CD4-positive, alpha-beta T cell treated with Interleukin-2 at 100 ng/mL for 4 hours (primary cell): ENCODE results near the gene BRAF.
"Not testable (repeated sequence)": the region's sequence is repeated elsewhere in the genome, so short reads cannot be mapped to it uniquely, and the experiment has no call there.

Source experiments
- DNase-seq: peaks from one replicate; pipeline ENCODE4 v3.0.0-alpha.2; 2020; ENCODE audit warnings: low spot score

The BRAF gene

DNA sequence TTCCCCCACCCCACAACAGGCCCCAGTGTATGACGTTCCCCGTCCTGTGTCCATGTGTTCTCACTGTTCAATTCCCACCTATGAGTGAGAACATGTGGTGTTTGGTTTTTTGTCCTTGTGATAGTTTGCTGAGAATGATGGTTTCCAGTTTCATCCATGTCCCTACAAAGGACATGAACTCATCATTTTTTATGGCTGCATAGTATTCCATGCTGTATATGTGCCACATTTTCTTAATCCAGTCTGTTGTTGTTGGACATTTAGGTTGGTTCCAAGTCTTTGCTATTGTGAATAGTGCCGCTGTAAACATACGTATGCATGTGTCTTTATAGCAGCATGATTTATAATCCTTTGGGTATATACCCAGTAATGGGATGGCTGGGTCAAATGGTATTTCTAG is 216.0 kb downstream of the BRAF start:
- DNase-seq, result not testable (repeated sequence)

DNA sequence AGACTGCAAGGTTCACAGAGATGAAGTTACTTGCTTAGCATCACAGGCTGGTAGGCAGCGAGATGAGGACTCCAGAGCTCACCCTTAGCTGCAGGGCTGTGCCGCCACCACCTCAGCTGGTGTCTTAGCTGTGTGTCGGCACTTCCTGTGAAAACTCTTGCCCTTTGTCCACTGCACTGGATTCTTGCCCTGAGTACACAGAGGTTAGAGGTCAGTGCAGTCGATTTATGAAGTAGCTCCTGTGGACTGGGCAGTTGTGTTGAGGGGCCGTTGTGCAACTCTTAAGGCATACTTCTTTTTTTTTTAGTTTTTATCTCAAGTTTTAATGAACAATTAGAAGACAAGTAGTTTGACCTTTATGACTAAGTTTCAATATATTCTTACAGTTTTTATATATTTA is 217.6 kb downstream of the BRAF start:
- no peak for DNase-seq

DNA sequence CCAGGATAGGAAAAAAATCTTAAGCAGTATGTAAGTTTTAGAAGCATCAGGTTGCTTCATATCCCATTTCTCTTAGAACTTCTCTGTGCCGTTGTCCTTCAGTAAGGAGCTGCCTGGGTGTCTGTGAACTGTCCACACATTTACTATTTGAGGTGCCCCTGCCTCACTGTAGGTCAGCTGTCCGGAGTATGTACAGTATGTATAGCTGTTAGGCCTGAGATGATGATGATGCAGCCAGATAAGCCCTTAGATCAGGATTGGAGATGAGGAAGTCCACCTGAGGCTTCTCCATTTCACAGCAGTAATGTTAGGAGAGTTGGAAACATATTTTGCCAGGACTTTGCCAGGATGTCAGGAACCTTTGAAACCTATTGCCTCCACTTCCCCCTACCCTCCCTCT is 220.5 kb downstream of the BRAF start:
- no peak for DNase-seq

DNA sequence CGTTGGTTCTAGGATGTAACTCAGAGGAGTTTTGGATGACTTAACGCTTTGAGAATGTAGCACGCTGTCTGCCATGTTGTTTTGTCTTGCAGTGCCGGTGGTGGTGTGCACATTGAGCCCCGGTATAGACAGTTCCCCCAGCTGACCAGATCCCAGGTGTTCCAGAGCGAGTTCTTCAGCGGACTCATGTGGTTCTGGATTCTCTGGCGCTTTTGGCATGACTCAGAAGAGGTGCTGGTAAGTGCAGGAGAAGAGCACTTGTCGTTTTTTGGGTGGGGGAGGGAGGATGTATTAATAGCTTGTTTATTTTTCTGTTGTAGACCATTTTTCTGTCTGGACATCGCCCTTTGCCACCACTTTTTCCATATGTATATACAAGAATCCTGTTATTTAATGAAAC is 222.0 kb downstream of the BRAF start:
- DNase-seq, result no peak

DNA sequence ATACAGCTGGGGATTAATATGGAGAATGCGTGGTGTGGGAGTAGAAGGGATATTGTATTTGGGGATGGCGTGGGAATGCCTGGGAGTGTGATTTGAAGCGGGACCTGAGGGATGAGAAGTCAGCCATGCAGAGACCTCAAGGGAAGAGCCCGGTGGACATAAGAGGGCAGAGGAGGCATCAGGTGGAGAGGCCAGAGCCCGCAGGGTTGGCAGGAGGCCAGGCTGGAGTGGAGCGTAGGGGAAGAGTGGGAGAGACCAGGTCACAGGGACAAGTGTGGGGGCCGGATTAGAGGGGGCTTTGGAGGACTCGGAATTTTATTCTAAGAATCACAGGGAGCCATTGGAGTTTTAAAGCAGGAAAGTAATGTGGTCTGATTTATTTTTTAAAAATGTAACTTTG is 226.3 kb downstream of the BRAF start:
- no peak for DNase-seq

DNA sequence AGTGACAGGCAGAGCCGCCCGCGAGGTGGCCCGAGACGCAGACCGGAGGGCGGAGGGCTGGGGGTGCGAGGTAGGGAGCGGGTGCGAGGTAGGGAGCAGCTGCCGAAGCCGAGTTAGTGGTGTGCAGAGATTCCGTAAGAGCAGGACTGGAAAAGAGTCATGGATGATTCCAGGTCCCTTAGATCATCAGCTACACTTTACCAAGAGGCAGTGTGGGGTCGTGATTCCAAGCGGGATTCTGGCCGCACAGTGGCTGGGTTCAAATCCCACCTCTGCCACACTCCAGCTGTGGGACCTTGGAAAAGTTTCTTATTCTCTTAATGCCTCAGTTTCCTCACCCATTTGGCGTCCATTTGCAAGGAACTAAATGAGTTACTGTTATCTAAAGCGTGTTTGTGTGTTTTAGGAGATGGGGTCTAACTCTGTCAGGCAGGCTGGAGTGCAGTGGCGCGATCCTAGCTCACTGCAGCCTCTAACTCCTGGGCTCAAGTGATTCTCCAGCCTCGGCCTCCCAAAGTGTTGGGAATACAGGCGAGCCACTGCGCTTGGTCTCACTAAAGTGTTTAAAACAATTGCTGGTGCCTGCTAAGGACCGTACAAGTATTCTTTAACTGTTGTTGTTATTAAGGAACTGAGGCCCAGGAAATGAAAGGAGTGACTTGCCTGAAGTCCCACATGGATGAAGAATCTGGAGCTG is 227.1 kb downstream of the BRAF start:
- no peak for DNase-seq

DNA sequence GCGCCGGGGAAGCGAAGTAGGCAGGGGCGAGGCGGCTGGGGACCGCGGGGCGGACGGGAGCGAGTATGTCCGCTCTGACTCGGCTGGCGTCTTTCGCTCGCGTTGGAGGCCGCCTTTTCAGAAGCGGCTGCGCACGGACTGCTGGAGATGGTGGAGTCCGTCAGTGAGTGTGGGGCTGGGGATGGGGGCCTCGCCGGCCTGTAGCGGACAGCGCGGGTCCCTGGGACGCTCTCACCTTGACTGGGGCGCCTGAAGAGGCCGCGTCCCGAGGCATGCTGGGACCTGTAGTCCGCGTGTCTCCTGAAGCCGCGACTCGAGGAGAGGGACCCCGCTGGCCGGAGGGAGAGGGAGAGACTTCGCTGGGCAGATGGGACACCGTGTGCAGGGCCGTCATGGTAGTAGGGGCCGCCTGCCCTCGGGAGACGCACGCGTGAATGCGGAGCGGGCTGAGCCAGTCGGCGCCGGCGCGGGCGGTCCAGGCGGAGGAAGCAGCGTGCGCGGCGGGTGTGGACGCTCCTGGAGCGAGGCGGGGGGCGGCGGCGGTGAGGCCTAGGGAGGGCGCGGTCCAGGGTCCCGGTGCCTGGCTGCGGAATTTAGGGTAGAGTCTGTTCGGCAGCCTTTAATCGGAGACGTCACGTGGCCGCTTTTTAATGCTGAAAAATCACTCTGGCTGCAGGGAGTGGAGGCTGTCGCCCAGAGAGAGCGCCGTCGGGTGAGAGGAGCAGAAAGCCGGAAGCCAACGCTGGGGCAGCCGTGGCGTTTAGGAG is 227.9 kb downstream of the BRAF start, which contains the start of gene NDUFB2:
NDUFB2 (plus strand) TSS at position 29 of the 767 bp plus-strand sequence; CDS start at position 66, 37 bp downstream.
- DNase-seq, result peak; percentile 69

DNA sequence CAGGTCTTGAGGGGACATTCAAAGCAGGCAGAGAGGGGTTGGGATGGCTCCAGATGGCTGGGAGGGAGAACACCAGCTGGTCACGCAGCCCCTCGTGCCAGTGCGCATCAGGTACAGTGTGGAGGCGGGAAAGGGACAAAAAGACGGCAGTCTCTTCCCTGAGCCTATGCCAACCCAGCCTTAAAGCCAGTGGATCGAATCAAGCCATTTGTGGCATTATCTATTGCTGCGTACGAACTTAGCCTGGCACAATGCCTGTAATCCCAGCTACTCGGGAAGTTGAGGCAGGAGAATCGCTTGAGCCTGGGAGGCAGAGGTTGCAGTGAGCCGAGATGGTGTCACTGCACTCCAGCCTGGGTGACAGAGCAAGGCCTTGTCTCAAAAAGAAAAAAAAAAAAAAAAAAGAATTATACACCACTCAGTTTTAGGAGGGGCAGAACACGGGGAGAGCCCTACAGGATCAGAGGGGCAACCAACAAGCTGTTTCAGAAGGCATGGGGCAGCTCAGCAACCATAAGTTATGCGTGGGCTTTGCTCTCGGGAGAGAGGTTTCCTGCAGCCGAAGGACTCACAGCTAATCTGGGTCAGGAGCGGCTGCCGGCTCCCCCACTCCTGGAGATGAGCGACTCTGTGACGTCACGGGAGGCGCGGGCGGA is 228.6 kb downstream of the BRAF start:
- peak; percentile 91 for DNase-seq

DNA sequence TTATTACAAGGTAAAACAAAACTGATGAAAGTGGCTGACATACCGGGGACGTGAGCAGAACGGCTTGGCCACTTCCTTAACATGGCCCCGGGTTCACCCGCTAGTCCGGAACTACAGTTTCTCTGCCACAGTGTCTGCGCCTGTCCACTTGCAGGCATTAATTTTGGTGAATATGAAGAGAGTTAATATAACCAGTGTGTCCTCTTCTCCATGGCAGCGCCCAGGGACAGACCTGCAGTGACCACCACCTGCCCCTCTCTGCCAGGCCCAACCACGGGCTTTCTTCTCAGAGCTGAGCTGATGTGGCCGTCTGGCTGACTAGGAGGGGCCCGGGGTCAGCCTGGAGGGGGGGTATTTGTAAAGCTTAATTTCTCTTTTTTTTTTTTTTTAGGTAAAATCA is 229.3 kb downstream of the BRAF start:
- no peak for DNase-seq

DNA sequence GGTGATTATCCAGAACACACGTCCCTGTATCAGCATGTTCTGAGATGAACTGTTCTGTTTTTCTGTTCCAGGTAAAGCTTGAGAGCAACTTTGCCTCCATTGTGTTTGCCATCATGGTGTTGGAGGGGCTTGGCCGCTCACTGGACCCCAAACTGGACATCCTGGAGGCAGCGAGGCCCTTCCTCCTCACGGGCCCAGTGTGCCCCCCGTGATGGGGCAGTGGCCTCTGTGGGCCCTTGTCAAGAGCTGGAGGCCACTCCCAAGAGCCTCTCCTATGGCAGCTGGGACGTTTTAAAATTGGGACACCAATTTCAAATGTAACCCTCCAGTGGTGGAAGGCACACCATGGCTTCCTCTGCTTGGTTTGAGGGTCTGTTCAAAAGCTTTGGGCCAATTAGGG is 230.1 kb downstream of the BRAF start:
- DNase-seq, result no peak

DNA sequence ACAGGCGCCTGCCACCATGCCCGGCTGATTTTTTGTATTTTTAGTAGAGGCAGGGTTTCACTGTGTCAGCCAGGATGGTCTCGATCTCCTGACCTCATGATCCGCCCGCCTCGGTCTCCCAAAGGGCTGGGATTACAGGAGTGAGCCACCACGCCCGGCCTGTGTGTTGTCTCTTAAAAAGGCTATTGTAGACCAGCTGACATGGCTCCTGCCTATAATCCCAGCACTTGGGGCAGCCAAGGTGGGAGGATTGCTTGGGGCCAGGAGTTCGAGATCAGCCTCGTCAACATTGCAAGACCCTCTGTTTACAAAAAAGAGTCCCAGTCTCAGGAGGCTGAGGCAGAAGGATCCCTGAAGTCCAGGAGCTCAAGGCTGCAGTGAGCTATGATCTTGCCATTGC is 230.9 kb downstream of the BRAF start:
- DNase-seq, result not testable (repeated sequence)

DNA sequence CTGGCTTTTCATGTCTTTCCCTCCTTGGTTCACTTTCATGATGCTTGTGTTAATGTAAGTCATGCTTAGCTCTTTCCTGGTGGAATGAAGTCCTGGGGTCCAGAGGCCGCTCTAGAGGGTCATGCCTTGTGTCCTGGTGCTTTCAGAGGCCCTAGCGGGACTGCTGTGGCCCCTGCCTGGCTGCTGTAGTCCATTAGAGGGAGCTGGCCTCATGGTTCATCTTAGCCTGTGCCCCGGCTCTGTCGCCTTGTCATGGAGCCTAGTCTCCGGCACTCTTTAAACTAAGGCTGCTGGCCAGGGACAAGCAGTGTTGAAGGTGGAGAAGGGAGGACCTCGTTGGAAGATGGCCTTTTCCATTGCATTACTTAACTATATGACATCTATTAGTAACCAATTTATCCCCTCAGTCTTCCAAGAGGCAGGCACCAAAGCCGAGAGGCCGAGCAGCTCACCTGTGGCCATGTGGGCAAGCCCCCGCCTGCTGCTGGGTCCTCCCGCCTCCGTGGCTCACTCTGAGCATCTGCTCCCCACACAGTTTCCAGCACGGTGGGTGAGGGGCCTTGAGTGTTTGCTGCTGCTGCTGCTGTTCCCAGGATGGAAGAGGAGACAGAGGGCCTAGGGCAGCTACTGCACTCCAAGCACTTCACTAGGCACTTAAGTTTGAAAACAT is 233.2 kb downstream of the BRAF start:
- no peak for DNase-seq

DNA sequence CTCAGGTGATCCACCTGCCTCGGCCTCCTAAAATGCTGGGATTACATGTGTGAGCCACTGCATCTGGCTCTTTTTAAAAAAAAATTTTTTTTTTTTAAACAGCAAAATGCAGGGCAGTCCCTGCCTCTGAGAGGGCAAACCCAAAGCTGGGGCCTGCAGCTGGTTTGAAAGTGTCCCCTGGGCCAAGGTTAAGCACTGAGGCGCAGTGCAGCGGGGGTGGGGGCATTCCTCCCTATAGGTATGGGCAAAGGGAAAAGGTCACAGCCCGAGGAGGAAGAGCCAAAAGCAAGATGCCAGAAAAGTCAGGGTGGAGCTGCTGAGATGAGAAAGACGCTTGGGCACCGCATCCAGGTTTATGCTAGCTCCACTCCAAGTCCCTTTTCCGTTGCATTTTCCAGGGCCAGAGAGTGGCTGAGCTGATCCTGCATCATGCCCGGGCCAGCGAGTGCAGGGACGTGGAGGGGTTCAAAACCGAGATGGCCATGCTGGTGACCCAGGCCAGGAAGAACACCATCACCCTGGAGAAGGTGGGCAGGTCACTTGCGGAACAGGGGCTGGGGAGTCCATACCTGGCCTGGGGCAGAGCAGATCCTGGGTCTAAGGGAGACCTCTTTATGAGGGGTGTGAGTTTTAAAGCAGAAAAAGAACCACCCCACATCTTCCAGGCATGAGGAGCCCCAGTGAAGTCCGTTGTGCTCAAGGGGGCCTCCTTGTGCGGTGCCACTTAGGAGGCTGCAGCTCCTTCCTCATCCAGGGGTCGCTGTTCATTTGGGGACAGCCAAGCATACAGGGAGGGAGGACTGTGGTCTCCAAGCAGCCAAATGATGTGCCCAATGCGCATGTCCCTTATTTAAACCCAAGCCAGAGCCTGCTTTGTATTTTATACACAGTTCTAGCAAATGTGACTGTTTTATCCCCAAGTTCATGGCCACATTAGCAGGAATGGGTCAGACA is 235.3 kb downstream of the BRAF start:
- DNase-seq, result no peak

DNA sequence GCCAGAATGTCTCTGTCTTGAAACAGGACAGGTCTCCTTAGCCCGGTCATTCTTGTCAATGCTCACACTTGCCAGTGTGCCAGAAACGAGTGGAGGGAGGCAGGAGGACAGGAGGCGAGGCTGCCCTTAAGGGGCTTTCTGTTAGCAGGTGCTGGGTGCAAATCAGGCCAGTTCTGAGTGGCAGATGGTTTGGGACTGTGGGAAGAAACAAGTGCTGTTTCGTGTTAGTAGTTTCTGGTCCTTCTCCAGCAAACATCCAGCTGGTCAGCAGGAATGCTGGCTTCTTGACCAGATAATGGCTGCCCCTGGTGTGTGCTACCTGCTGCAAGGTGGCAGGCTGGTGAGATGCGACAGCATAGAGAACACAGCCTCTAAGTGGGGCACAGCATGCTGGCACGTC is 236.4 kb downstream of the BRAF start:
- DNase-seq, result no peak

DNA sequence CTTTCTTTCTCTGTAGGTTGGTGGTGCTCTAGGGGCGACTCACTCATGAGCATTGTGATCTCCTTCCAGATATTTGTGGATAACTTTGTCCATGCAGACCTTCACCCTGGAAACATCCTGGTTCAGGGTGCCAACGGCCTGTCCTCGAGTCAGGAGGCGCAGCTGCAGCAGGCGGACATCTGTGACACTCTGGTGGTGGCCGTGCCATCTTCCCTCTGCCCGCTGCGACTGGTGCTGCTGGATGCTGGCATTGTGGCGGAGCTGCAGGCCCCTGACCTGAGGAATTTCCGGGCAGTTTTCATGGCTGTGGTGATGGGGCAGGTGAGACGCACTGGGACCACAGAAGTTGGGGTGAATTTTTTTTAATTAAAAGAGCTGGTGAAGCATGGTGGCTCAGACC is 237.8 kb downstream of the BRAF start:
- no peak for DNase-seq

DNA sequence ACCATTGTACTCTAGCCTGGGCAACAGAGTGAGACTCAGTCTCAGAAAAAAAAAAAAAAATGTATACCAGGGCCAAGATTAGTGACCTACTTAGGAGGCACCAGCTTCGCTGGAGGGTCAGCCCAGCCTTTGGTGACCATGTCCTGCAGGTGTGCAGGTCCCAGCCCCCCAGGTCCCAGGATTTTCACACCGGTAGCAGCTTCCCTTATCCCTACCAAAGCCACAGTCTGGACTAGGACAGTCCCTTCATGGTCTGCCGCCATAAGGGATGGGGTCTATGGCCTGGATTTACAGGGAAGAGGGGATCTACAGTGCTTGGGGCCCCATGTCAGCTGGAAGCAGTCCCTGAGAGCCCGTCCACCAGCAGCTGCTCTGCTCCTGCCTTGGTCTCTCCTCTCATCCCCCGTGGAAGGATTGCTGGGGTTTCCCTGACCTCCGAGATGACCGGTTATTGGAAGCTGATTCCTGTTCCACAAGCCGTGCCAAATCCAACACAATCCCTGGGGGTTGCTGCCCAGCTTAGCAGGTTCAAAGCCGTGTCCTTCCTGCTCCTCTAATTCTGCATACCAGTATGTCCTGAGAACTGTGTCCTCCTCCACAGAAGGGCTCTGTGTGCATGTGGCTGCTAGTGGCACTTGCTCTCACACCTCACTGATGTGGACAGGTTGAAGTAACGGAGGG is 239.2 kb downstream of the BRAF start:
- DNase-seq, result no peak

DNA sequence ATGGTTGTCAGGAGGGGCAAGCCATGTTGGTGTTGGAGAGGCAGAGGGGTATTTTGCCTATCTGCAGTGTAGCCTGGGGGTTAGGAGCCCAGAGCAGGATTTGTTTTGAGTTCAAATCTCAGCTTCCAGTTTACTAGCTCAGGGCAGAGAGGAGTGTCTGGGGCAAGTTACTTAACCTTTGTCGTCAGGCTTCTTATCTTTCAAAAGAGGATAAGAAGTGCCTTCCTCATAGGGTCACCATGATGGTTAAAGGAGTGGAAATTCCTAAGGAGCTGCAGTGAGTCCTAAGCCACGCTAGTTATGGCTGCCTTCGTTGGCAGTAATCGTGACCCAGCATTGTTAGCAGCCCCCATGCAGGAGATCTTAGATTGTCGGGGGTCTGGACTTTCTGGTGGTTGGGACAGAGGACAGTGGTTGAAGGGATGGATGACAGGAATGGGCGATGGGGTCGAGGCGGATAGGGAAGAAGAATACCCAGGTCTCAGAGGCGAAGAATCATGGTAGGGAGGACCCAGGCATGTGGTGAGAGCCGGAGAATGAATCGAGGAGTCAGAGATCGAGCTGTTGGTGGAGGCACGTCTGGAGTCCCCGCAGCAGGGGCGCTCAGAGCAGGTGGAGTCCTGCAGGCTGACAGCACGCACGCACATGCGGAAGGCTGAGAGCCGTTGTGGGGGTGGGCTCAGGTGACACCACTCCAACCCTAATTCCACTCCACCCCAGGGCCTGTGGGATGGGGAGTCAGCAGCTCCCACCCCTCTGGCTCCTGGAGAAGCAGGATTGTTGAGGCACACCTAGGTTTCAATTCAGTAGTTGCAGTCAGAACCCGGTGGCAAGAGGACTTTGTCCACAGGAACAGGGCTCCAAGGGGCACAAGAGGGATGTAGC is 240.4 kb downstream of the BRAF start:
- DNase-seq, result no peak

DNA sequence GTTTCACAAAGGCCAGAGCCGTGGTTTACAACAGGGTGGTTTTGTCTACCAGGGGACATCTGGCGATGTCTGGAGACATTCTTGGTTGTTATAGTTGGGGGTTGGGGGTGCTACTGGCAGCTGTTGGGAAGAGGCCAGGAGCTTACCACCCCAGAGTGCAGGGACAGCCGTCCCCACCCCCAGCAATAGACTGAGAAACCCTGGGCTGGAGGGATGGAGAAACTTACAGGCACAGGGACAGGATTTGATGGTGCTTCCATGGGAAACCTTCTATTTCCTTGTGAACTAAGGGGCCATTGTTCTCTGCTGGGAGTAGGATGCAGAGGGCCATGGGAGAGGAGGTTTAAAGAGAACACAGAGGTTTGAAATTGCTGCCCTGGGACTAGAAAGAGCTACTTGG is 241.1 kb downstream of the BRAF start:
- no peak for DNase-seq

DNA sequence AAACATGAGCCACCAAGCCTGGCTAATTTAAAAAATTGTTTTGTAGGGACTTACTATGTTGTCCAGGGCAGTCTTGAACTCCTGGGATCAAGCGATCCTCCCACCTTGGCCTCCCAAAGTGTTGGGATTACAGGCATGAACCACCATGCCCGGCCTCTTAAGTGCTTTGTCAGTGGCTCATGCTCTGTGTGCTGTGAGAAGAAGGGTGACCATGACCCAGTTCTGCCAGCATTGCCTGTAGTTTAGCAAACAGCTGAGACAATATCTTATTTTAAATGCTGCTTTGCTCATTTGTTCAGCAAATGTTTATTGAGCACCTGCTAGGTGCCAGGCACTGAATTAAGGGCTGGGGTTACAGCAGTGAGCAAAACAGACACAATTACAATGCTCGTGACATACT is 243.0 kb downstream of the BRAF start:
- DNase-seq, result no peak

DNA sequence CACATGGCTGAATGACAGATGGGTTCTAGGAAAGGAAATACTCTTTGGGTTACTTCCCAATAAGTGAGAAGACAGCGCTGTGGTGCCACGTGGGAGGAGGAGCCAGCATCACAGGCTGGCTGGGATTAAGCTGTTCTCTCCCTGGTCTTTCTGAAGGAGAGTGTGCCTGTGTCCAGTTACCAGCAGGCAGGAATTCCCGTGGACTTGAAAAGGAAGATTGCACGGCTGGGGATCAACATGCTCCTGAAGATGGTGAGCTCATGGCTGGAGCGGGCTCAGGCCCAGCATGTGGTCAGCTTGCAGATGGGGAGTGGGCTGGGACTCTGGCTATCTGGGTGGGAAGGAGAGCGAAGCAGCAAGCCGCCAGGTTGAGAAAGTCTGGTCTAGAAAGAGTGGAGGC is 243.8 kb downstream of the BRAF start:
- DNase-seq, result no peak
